GOT3 (cell line): Measurements from ENCODE around the gene SNRNP27.
"Not testable (repeated sequence)": the region's sequence is repeated elsewhere in the genome, so short reads cannot be mapped to it uniquely, and the experiment has no call there.

Experiments
- DNase-seq: peaks from one replicate; lab custom pipeline; 2025; ENCODE audit warnings: mixed read lengths; lab: John Stamatoyannopoulos, UW

SNRNP27 gene

GRCh38 chr2:69946351-69947324 is 52.9 kb downstream of the SNRNP27 start:
- DNase-seq = no peak

GRCh38 chr2:69947325-69947931 is 53.7 kb downstream of the SNRNP27 start:
- no peak for DNase-seq

- DNase-seq = no peak
These were observed 54.5 kb downstream of the SNRNP27 start for GRCh38 chr2:69948032-69948962.

GRCh38 chr2:69948963-69949645 is 55.3 kb downstream of the SNRNP27 start:
- no peak for DNase-seq

GRCh38 chr2:69950241-69950640 is 56.5 kb downstream of the SNRNP27 start:
- no peak for DNase-seq

- DNase-seq = not testable (repeated sequence)
These were observed 56.9 kb downstream of the SNRNP27 start for GRCh38 chr2:69950671-69951070.

GRCh38 chr2:69952336-69953115 is 58.8 kb downstream of the SNRNP27 start:
- no peak for DNase-seq

- DNase-seq = no peak
These were observed 60.3 kb downstream of the SNRNP27 start for GRCh38 chr2:69954084-69954483.
